Measurements from ENCODE around the gene USB1.
"Not testable (repeated sequence)": the region's sequence is repeated elsewhere in the genome, so short reads cannot be mapped to it uniquely, and the experiment has no call there.

USB1 gene

GRCh38 chr16:57970319-57970718, 30.9 kb upstream of the USB1 start:
- DNase-seq, result no peak

GRCh38 chr16:57970970-57971369, 30.2 kb upstream of the USB1 start, which contains the start of gene CNGB1:
CNGB1 (minus strand) TSS chr16:57971128; CDS start chr16:57967286, 3,842 bp downstream.
- no peak for DNase-seq

- DNase-seq, result no peak
Measured at GRCh38 chr16:57971848-57972247, 29.4 kb upstream of the USB1 start.

- no peak for DNase-seq
Measured at GRCh38 chr16:57972306-57972705, 28.9 kb upstream of the USB1 start.

GRCh38 chr16:57976331-57976796, 24.8 kb upstream of the USB1 start:
- no peak for DNase-seq

GRCh38 chr16:57977418-57978069, 23.7 kb upstream of the USB1 start:
- no peak for DNase-seq

- not testable (repeated sequence) for DNase-seq
Measured at GRCh38 chr16:57978070-57978465, 23.1 kb upstream of the USB1 start.

GRCh38 chr16:57979006-57979585, 22.1 kb upstream of the USB1 start:
- no peak for DNase-seq

- DNase-seq, result no peak
Measured at GRCh38 chr16:57981636-57982035, 19.6 kb upstream of the USB1 start.

GRCh38 chr16:57982385-57982784, 18.8 kb upstream of the USB1 start:
- no peak for DNase-seq

GRCh38 chr16:57984443-57985203, 16.6 kb upstream of the USB1 start:
- peak; percentile 89 for DNase-seq

GRCh38 chr16:57985204-57986181, 15.7 kb upstream of the USB1 start:
- DNase-seq, result no peak

GRCh38 chr16:57986196-57986595, 15.0 kb upstream of the USB1 start:
- no peak for DNase-seq

GRCh38 chr16:57987441-57988177, 13.6 kb upstream of the USB1 start:
- DNase-seq, result no peak

- DNase-seq, result no peak
Measured at GRCh38 chr16:57988929-57989328, 12.3 kb upstream of the USB1 start.

GRCh38 chr16:57991551-57992059, 9.6 kb upstream of the USB1 start:
- DNase-seq, result no peak

GRCh38 chr16:57992084-57992483, 9.1 kb upstream of the USB1 start:
- no peak for DNase-seq

- DNase-seq, result no peak
Measured at GRCh38 chr16:57993438-57993837, 7.8 kb upstream of the USB1 start.

GRCh38 chr16:57993897-57994296, 7.3 kb upstream of the USB1 start:
- DNase-seq, result no peak

- DNase-seq, result no peak
Measured at GRCh38 chr16:57994361-57994760, 6.8 kb upstream of the USB1 start.

GRCh38 chr16:57994778-57995177, 6.4 kb upstream of the USB1 start:
- peak; percentile 23 for DNase-seq

Measured in effector CD4-positive, alpha-beta T cell (primary cell).